ENCODE data around the gene MAJIN. TPM values are rescaled to one million over a fixed set of nuclear protein-coding genes. Genes with fewer than 3 reads are reported as not detected.

MAJIN gene
- total RNA-seq, 3 donors from 2014 or later = not detected

- TF ChIP-seq CTCF (IDR thresholded peaks at IDR 0.05) = no peak
- ATAC-seq (peak; percentile 66), DNase-seq (peak; percentile 92 to 94 (median 93))
- peaks cover 12% of the 10 kb centered on the region for H3K4me1 ChIP-seq (ENCODE audit: low read depth)
- H3K36me3 ChIP-seq (ENCODE audit: low read depth) = peaks cover 5% of the 10 kb centered on the region
- no peaks in the 10 kb centered on the region for H3K9me3 ChIP-seq
- peak overlapping the region; percentile 72 for H3K4me3 ChIP-seq
- intact Hi-C loops (cut with DNase I, micrococcal nuclease) = loop anchor here (5.0 kb wide), 1 partner anchor 46 kb away; no protein-coding TSS in a partner anchor
Measured at GRCh38 chr11:64893194-64894069, 78.5 kb downstream of the MAJIN start.

GRCh38 chr11:64892838-64893193 is 79.1 kb downstream of the MAJIN start:
- Histone ChIP-seq H3K36me3 (ENCODE audit: low read depth) (no peaks in the 10 kb centered on the region), H3K9me3 (no peaks in the 10 kb centered on the region), H3K4me1 (ENCODE audit: low read depth) (peaks cover 12% of the 10 kb centered on the region), H3K4me3 (peak overlapping the region; percentile 72)
- intact Hi-C loops (cut with DNase I, micrococcal nuclease) = loop anchor here (5.0 kb wide), 1 partner anchor 46 kb away; no protein-coding TSS in a partner anchor
- DNase-seq = peak in 1 of 3 donors; percentile 56
- TF ChIP-seq CTCF (IDR thresholded peaks at IDR 0.05) = no peak
- ATAC-seq = no peak

- no peak for ATAC-seq
- intact Hi-C loops (cut with DNase I, micrococcal nuclease) = loop anchor here (5.0 kb wide), 1 partner anchor 45 kb away; no protein-coding TSS in a partner anchor
- TF ChIP-seq CTCF (IDR thresholded peaks at IDR 0.05) = no peak
Measured at GRCh38 chr11:64892411-64892831, 79.5 kb downstream of the MAJIN start.

GRCh38 chr11:64891880-64892279 is 80.0 kb downstream of the MAJIN start:
- DNase-seq (no peak), ATAC-seq (no peak)
- intact Hi-C loops (cut with DNase I, micrococcal nuclease) = loop anchor here (5.0 kb wide), 1 partner anchor 45 kb away; no protein-coding TSS in a partner anchor
- Histone ChIP-seq H3K36me3 (ENCODE audit: low read depth) (no peaks in the 10 kb centered on the region), H3K4me3 (peak overlapping the region; percentile 72), H3K9me3 (no peaks in the 10 kb centered on the region), H3K4me1 (ENCODE audit: low read depth) (peaks cover 20% of the 10 kb centered on the region)
- no peak for TF ChIP-seq CTCF (IDR thresholded peaks at IDR 0.05)

More at GRCh38 chr11:64892411-64892831, 79.5 kb downstream of the MAJIN start:
- peak in 1 of 3 donors; percentile 59 for DNase-seq
- Histone ChIP-seq H3K4me3 (peak overlapping the region; percentile 72), H3K9me3 (no peaks in the 10 kb centered on the region), H3K36me3 (ENCODE audit: low read depth) (no peaks in the 10 kb centered on the region), H3K4me1 (ENCODE audit: low read depth) (peaks cover 16% of the 10 kb centered on the region)

- no peaks in the 10 kb centered on the region for H3K9me3 ChIP-seq
- TF ChIP-seq CTCF (IDR thresholded peaks at IDR 0.05) = peak; percentile 9
- H3K4me1 ChIP-seq (ENCODE audit: low read depth) = peaks cover 20% of the 10 kb centered on the region
- peak; percentile 89 to 92 (median 91) for DNase-seq
- H3K4me3 ChIP-seq = peak overlapping the region; percentile 72
- intact Hi-C loops (cut with DNase I, micrococcal nuclease) = loop anchor here (5.0 kb wide), 1 partner anchor 44 kb away; no protein-coding TSS in a partner anchor
- no peaks in the 10 kb centered on the region for H3K36me3 ChIP-seq (ENCODE audit: low read depth)
- ATAC-seq = peak; percentile 43
Measured at GRCh38 chr11:64891215-64891848, 80.6 kb downstream of the MAJIN start.

Data from mucosa of descending colon (tissue), 3 donors.